ENCODE data around the gene MRPL41.
"Not testable (repeated sequence)": the region's sequence is repeated elsewhere in the genome, so short reads cannot be mapped to it uniquely, and the experiment has no call there.

MRPL41 gene

GRCh38 chr9:137551264-137552021 lies at the start of gene MRPL41:
MRPL41 (plus strand) TSS chr9:137551879; CDS start chr9:137552082, 203 bp downstream.
- Histone ChIP-seq H3K9ac (ENCODE audit: low read length) (peak within 1 kb of the TSS; percentile 92), H3K4me1 (ENCODE audit: control insufficient read depth, insufficient read depth, low read length) (peaks cover 5% of the 10 kb centered on the region; the same call in 1 of the 2 replicates), H3K36me3 (ENCODE audit: control insufficient read depth, insufficient read depth, low read length) (peaks cover 24% of the 10 kb centered on the region), H3K27me3 (ENCODE audit: control insufficient read depth, insufficient read depth, low read length) (no peaks in the 10 kb centered on the region), H3K27ac (ENCODE audit: low read depth, low read length) (peak within 1 kb of the TSS; percentile 72; the same call in 1 of the 2 replicates), H3K4me3 (ENCODE audit: low read depth, low read length) (peak within 1 kb of the TSS; percentile 100), H3K9me3 (ENCODE audit: control insufficient read depth, insufficient read depth, low read depth, low read length) (peaks cover 5% of the 10 kb centered on the region; the same call in 1 of the 2 replicates)

- Histone ChIP-seq H3K27me3 (ENCODE audit: control insufficient read depth, insufficient read depth, low read length) (no peaks in the 10 kb centered on the region), H3K9ac (ENCODE audit: low read length) (no peak overlapping the region), H3K4me3 (ENCODE audit: low read depth, low read length) (no peak overlapping the region), H3K27ac (ENCODE audit: low read depth, low read length) (no peak overlapping the region), H3K36me3 (ENCODE audit: control insufficient read depth, insufficient read depth, low read length) (no peaks in the 10 kb centered on the region), H3K4me1 (ENCODE audit: control insufficient read depth, insufficient read depth, low read length) (no peaks in the 10 kb centered on the region), H3K9me3 (ENCODE audit: control insufficient read depth, insufficient read depth, low read depth, low read length) (0 out of 2 replicates have a peak, but pooled peaks cover 2% of the 10 kb centered on the region)
These were observed 49.4 kb upstream of the MRPL41 start for GRCh38 chr9:137502008-137502911.

- no peaks in the 10 kb centered on the region for H3K36me3 ChIP-seq (ENCODE audit: control insufficient read depth, insufficient read depth, low read length)
- H3K27ac ChIP-seq (ENCODE audit: low read depth, low read length), result no peak overlapping the region
- no peaks in the 10 kb centered on the region for H3K27me3 ChIP-seq (ENCODE audit: control insufficient read depth, insufficient read depth, low read length)
- 0 out of 2 replicates have a peak, but pooled peaks cover 2% of the 10 kb centered on the region for H3K9me3 ChIP-seq (ENCODE audit: control insufficient read depth, insufficient read depth, low read depth, low read length)
- H3K9ac ChIP-seq (ENCODE audit: low read length), result no peak overlapping the region
- H3K4me3 ChIP-seq (ENCODE audit: low read depth, low read length), result no peak overlapping the region
- no peaks in the 10 kb centered on the region for H3K4me1 ChIP-seq (ENCODE audit: control insufficient read depth, insufficient read depth, low read length)
These were observed 47.3 kb upstream of the MRPL41 start for GRCh38 chr9:137504432-137504777.

- H3K27me3 ChIP-seq (ENCODE audit: control insufficient read depth, insufficient read depth, low read length), result no peaks in the 10 kb centered on the region
- no peak overlapping the region for H3K4me3 ChIP-seq (ENCODE audit: low read depth, low read length)
- no peaks in the 10 kb centered on the region for H3K36me3 ChIP-seq (ENCODE audit: control insufficient read depth, insufficient read depth, low read length)
- no peak overlapping the region for H3K9ac ChIP-seq (ENCODE audit: low read length)
- no peaks in the 10 kb centered on the region for H3K4me1 ChIP-seq (ENCODE audit: control insufficient read depth, insufficient read depth, low read length)
- no peak overlapping the region for H3K27ac ChIP-seq (ENCODE audit: low read depth, low read length)
- H3K9me3 ChIP-seq (ENCODE audit: control insufficient read depth, insufficient read depth, low read depth, low read length), result 0 out of 2 replicates have a peak, but pooled peaks cover 2% of the 10 kb centered on the region
These were observed 46.1 kb upstream of the MRPL41 start for GRCh38 chr9:137505421-137506140.

GRCh38 chr9:137506274-137506673 lies 45.4 kb upstream of the MRPL41 start:
- no peaks in the 10 kb centered on the region for H3K4me1 ChIP-seq (ENCODE audit: control insufficient read depth, insufficient read depth, low read length)
- no peak overlapping the region for H3K27ac ChIP-seq (ENCODE audit: low read depth, low read length)
- no peaks in the 10 kb centered on the region for H3K36me3 ChIP-seq (ENCODE audit: control insufficient read depth, insufficient read depth, low read length)
- 0 out of 2 replicates have a peak, but pooled peaks cover 2% of the 10 kb centered on the region for H3K9me3 ChIP-seq (ENCODE audit: control insufficient read depth, insufficient read depth, low read depth, low read length)
- no peaks in the 10 kb centered on the region for H3K27me3 ChIP-seq (ENCODE audit: control insufficient read depth, insufficient read depth, low read length)
- no peak overlapping the region for H3K9ac ChIP-seq (ENCODE audit: low read length)
- no peak overlapping the region for H3K4me3 ChIP-seq (ENCODE audit: low read depth, low read length)

- Histone ChIP-seq H3K9ac (ENCODE audit: low read length) (no peak overlapping the region), H3K36me3 (ENCODE audit: control insufficient read depth, insufficient read depth, low read length) (no peaks in the 10 kb centered on the region), H3K27me3 (ENCODE audit: control insufficient read depth, insufficient read depth, low read length) (no peaks in the 10 kb centered on the region), H3K27ac (ENCODE audit: low read depth, low read length) (no peak overlapping the region), H3K4me3 (ENCODE audit: low read depth, low read length) (no peak overlapping the region), H3K4me1 (ENCODE audit: control insufficient read depth, insufficient read depth, low read length) (no peaks in the 10 kb centered on the region), H3K9me3 (ENCODE audit: control insufficient read depth, insufficient read depth, low read depth, low read length) (0 out of 2 replicates have a peak, but pooled peaks cover 2% of the 10 kb centered on the region)
These were observed 44.9 kb upstream of the MRPL41 start for GRCh38 chr9:137506702-137507171.

- H3K4me3 ChIP-seq (ENCODE audit: low read depth, low read length), result no peak overlapping the region
- no peak overlapping the region for H3K27ac ChIP-seq (ENCODE audit: low read depth, low read length)
- no peaks in the 10 kb centered on the region for H3K27me3 ChIP-seq (ENCODE audit: control insufficient read depth, insufficient read depth, low read length)
- no peaks in the 10 kb centered on the region for H3K36me3 ChIP-seq (ENCODE audit: control insufficient read depth, insufficient read depth, low read length)
- 0 out of 2 replicates have a peak, but pooled peaks cover 2% of the 10 kb centered on the region for H3K9me3 ChIP-seq (ENCODE audit: control insufficient read depth, insufficient read depth, low read depth, low read length)
- H3K4me1 ChIP-seq (ENCODE audit: control insufficient read depth, insufficient read depth, low read length), result no peaks in the 10 kb centered on the region
- H3K9ac ChIP-seq (ENCODE audit: low read length), result no peak overlapping the region
These were observed 42.5 kb upstream of the MRPL41 start for GRCh38 chr9:137509198-137509597.

- not testable (repeated sequence) for H3K4me1 ChIP-seq (ENCODE audit: control insufficient read depth, insufficient read depth, low read length); H3K36me3 ChIP-seq (ENCODE audit: control insufficient read depth, insufficient read depth, low read length); H3K9ac ChIP-seq (ENCODE audit: low read length); H3K4me3 ChIP-seq (ENCODE audit: low read depth, low read length); H3K9me3 ChIP-seq (ENCODE audit: control insufficient read depth, insufficient read depth, low read depth, low read length); H3K27me3 ChIP-seq (ENCODE audit: control insufficient read depth, insufficient read depth, low read length); H3K27ac ChIP-seq (ENCODE audit: low read depth, low read length)
These were observed 40.6 kb upstream of the MRPL41 start for GRCh38 chr9:137511126-137511525.

- Histone ChIP-seq H3K27ac (ENCODE audit: low read depth, low read length) (no peak overlapping the region), H3K9me3 (ENCODE audit: control insufficient read depth, insufficient read depth, low read depth, low read length) (no peaks in the 10 kb centered on the region), H3K4me1 (ENCODE audit: control insufficient read depth, insufficient read depth, low read length) (no peaks in the 10 kb centered on the region), H3K4me3 (ENCODE audit: low read depth, low read length) (no peak overlapping the region), H3K27me3 (ENCODE audit: control insufficient read depth, insufficient read depth, low read length) (no peaks in the 10 kb centered on the region), H3K9ac (ENCODE audit: low read length) (no peak overlapping the region), H3K36me3 (ENCODE audit: control insufficient read depth, insufficient read depth, low read length) (no peaks in the 10 kb centered on the region)
These were observed 39.8 kb upstream of the MRPL41 start for GRCh38 chr9:137511758-137512463.

- not testable (repeated sequence) for H3K27ac ChIP-seq (ENCODE audit: low read depth, low read length); H3K9ac ChIP-seq (ENCODE audit: low read length); H3K4me3 ChIP-seq (ENCODE audit: low read depth, low read length); H3K9me3 ChIP-seq (ENCODE audit: control insufficient read depth, insufficient read depth, low read depth, low read length); H3K4me1 ChIP-seq (ENCODE audit: control insufficient read depth, insufficient read depth, low read length); H3K36me3 ChIP-seq (ENCODE audit: control insufficient read depth, insufficient read depth, low read length); H3K27me3 ChIP-seq (ENCODE audit: control insufficient read depth, insufficient read depth, low read length)
These were observed 38.5 kb upstream of the MRPL41 start for GRCh38 chr9:137513136-137513535.
